ENCODE data around the gene GRIN2C.

Gene GRIN2C

GRCh38 chr17:74795327-74796020, 64.2 kb downstream of the GRIN2C start (continued):
- no peak for TF ChIP-seq CREB5 (CRISPR knock-in tag; IDR thresholded peaks at IDR 0.05; ENCODE audit: low read depth)
- TF ChIP-seq OSR1 (CRISPR knock-in tag; IDR thresholded peaks at IDR 0.05), result no peak
- no peak for TF ChIP-seq ISL1 (CRISPR knock-in tag; IDR thresholded peaks at IDR 0.05)

GRCh38 chr17:74792586-74793105, 67.0 kb downstream of the GRIN2C start:
- ATAC-seq, result no peak
- TF ChIP-seq CREB5 (CRISPR knock-in tag; IDR thresholded peaks at IDR 0.05; ENCODE audit: low read depth) (no peak), TSHZ2 (CRISPR knock-in tag; IDR thresholded peaks at IDR 0.05) (no peak), ESRRG (CRISPR knock-in tag; IDR thresholded peaks at IDR 0.05) (no peak), ZNF565 (CRISPR knock-in tag; conservative IDR thresholded peaks at IDR 0.05; ENCODE audit: low read depth) (no peak), POU6F1 (CRISPR knock-in tag; IDR thresholded peaks at IDR 0.05; ENCODE audit: borderline replicate concordance, low read depth) (no peak), OSR1 (CRISPR knock-in tag; IDR thresholded peaks at IDR 0.05) (no peak), SNAI2 (CRISPR knock-in tag; IDR thresholded peaks at IDR 0.05) (no peak), ISL1 (CRISPR knock-in tag; IDR thresholded peaks at IDR 0.05) (no peak), PATZ1 (CRISPR knock-in tag; IDR thresholded peaks at IDR 0.05; ENCODE audit: borderline replicate concordance) (no peak), PPARA (CRISPR knock-in tag; IDR thresholded peaks at IDR 0.05; ENCODE audit: borderline replicate concordance) (no peak), RARB (CRISPR knock-in tag; IDR thresholded peaks at IDR 0.05) (no peak), GLIS3 (CRISPR knock-in tag; IDR thresholded peaks at IDR 0.05) (no peak), ZC3H10 (CRISPR knock-in tag; IDR thresholded peaks at IDR 0.05) (no peak)
